Measurements from ENCODE around the gene ATP6V0D1.
"Not testable (repeated sequence)": the region's sequence is repeated elsewhere in the genome, so short reads cannot be mapped to it uniquely, and the experiment has no call there.

Gene ATP6V0D1

DNA sequence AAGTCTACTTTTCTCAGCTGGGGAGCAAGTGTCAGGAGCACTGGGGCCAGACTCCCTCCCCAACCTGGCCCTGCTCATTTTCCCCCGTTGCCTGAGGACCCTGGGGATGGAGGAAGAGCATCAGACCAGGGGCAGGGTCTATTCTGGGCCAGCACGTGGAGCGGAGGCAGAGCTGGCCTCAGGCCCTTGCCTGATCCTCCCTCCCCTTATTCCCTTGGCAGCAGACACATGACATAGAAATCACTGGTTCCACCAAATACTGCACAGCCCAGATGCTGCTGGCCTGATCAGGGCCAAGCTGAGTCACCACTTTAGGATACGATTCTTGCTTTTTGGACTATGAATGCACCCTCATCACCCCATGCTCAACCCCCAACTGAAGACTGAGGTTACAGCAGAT lies 18.1 kb upstream of the ATP6V0D1 start:
- DNase-seq, result no peak

DNA sequence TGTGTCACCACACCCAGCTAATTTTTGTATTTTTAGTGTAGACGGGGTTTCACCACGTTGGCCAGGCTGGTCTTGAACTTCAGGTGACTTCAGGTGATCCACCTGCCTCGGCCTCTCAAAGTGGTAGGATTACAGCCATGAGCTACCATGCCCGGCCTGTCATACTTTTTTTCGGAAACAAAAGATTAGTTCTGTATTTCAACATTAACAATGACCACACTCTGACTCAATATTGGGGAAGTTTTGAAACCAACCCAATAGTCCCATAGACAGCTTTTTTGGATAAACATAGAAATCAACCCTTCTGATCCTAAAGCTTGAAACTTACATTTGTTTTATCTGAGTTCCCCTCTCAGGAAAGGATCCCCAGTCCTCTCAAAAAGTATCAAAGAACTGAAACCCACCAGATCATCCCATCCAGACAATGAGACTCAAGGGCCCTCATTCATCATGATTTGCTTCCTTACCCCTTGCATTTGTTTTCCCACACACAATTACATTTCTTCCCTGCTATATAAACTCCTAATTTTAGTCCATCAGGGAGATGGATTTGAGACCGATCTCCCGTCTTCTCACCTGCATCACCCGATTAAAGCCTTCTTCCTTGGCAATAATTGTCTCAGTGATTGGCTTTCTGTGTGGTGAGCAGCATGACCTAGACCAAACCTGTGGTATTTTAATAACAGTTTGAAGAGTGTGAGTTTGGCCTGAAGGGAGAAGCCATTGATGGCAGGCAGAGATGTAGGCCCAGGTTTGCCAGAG lies 9.6 kb upstream of the ATP6V0D1 start:
- DNase-seq, result no peak

DNA sequence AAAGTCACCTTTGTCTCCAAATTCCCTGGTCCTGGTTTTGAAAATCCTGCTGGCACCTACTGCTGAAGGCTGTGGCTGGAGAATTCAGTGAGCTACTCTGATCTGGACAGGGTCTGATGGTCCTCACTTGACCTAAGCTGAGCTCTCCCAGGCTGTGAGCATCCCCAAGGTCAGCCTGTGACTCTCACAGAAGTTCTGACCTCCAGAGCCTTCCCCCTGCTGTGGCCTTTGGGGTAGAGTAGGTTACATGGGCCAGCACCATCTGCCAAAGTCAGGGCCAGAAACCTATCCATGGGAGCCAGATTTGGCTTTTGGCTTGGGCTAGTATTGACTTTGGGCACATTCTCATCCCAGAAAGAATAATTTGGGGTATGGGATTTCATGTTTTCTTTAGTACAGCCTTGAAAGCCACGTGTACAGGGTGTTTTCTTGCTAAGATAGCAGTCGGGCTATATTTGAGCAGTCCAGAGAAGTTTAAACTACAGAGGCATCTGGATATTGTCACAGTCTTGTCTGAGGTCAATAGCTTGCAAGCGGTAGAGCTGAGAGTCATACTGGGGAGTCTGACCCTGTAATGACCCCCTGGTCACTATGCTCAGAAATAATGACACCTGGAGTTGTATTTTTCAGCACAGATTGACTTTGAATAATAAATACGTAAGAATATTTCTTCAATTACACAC lies 8.6 kb upstream of the ATP6V0D1 start:
- DNase-seq, result no peak

DNA sequence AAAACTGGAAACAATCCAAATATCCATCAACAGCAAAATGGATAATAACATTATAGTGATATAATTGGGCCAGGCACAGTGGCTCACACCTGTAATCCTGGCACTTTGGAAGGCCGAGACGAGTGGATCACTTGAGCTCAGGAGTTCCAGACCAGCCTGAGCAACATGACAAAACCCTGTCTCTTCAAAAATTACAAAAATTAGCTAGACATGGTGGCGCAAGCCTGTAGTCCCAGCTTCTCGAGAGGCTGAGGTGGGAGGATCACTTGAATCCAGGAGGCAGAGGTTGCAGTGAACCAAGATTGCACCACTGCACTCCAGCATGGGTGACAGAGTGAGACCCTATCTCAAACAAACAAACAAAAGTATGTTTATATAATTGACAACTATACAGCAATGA lies 6.6 kb upstream of the ATP6V0D1 start:
- not testable (repeated sequence) for DNase-seq

DNA sequence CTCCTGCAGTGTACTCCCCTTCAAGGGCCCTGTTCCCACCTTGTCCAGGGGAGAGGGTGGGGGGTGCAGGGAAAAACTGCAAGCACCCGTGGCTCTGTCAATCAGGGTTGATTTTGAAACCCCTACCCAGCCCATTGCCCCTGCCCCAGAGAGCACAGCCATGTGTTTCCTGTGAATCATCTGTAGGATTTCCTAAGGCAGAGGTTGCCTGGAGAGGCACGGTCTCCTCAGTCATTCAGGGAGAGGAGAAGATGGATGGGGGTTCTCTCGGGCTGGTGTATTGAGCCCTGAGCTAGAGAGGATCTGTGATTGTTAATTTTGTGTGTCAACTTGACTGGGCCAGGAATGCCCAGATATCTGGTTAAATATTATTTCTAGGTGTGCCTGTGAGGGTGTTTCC lies 5.8 kb upstream of the ATP6V0D1 start:
- no peak for DNase-seq

DNA sequence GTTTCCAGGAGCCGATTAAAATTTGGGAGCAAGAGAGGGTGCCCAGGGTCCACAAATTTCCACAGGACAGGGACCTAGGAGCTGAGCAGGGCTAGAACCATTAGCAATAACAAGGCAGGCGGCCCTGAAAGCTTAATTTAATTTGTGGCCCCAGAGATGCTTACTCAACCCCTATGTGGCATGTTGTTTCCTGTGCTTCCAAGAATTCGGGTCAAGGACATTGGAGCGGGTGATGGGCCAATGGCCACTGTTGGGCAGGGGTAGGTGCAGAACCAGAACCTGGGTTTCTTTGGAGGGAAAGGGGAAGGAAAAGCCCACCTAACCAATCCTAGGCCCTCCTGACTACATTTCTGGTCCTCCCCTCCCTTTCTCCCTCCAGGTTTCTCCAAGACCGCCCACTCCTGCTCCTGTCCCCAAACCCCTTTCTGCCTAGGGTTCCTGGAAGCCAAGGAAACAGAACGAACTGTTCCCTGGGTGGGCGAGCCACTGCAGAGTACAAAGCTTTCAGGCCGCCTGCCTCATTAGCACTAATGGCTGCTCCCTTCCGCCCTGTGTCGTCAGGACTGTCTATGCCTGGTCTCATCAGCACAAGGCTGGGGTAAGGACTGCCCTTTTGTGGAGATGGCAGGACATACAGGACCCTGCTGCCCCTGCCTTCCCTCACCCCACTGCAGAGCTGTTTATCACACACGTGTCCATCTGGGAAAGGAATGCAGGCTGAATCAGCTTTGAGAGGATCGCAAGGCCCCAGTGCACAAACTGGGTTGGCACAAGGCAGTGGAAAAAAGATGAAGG lies 3.0 kb upstream of the ATP6V0D1 start:
- no peak for DNase-seq

DNA sequence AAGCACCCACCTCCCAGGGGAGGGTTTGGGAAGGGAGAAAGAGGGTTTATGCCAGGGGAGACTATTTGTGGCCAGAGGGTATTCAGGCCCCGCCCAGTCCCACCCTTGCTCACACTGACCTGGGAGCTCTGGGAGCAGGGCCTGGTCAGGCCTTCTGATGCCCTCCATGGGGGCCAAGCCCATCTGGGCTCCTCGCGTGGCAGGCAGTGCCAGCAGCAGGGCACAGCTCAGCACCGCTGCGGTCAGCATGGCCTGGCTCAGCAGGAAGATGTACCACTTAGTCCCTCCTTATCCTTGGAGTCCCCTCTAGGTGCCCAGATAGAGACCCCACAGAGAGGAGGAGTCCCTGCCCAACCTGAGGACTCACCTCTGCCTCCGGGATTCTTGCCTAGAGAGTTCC lies 2.2 kb upstream of the ATP6V0D1 start, which contains the start of gene AGRP:
Gene AGRP, minus strand, starts transcription at position 398 of the 400 bp plus-strand sequence. Its CDS starts 149 bp downstream, at position 249.
- no peak for DNase-seq

DNA sequence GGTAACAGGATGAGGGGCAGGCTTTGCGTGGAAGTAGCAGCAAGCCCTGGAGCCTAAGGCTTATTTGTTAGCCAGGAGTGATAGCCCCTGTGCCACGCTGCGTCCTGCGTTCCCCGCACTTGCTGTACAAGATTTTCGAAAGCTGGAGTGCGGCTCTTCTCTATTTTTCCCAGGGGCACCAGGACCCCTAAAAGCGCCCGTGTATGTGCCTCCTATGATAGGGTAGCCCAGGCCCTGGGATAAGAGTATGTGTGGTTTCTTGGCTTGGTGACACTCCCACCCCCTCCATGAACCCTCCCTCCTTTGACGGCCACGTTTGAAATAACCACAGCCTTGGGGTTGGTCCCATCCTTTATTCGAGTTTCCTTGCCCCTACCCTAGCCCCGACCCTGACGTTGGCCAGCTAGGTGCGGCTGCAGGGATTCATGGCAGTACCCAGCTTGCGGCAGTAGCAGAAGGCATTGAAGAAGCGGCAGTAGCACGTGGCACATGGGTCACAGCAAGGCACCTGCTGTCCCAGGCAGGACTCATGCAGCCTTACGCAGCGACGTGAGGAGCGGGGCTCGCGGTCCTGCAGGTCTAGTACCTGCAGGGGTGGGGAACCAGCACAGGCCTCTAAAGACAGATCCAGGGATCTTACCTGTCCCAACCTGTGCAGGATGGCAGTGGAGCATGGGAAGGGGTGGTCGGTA lies 1.4 kb upstream of the ATP6V0D1 start:
- DNase-seq, result no peak

DNA sequence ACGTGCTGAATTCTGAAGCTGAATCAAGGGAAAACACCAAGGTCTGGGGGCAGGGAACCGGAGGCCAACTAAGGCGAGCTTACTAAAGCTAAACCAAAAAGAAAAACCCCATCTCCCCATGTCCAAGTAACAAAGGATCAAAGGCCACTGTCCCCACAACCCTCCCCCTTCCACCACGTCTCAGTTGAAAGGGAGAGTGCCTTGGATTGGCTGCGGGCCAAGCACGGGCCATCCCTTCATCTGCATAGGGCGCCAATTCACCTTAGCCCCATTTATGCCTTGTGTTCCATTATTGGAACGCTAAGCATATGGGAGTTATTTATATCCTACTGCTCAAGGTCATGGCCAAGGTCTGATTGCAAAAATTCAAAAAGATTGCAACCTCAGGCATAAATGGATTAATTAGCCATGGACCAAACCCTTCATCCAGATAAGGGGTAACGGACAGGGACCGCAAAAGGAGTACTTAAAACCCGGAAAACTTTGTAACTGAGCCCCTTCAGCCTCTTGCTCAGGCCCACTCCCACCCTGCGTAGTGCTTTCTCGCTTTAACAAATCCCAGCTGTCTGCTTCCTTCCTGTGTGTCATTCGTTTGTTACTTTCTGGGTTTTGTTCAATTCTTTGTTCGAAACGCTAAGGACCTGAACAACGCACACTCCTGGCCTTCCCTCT lies 740 bp upstream of the ATP6V0D1 start:
- no peak for DNase-seq

DNA sequence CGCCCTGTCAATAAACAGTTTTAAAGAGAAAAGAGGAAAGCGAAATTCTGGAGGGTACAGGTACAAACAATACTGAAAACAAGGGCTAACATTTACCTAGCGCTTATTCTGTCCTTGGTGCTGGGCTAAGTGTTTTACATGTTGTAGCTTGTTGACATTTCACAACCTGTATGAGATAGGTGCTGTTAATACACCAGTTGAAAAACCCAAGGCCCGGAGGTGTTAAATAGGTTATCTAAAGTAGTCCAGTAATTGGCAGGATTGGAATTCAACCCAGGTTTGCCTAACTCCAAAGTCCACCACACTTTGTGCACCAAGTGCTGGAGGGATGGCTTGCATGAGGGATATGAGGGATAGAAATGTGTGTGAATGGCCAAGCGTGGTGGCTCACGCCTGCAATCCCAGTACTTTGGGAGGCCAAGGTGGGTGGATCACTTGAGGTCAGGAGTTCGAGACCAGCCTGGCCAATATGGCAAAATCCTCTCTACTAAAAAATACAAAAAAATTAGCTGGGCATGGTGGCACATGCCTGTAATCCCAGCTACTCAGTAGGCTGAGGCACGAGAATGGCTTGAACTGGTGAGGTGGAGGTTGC lies 2.9 kb downstream of the ATP6V0D1 start:
- DNase-seq, result no peak

DNA sequence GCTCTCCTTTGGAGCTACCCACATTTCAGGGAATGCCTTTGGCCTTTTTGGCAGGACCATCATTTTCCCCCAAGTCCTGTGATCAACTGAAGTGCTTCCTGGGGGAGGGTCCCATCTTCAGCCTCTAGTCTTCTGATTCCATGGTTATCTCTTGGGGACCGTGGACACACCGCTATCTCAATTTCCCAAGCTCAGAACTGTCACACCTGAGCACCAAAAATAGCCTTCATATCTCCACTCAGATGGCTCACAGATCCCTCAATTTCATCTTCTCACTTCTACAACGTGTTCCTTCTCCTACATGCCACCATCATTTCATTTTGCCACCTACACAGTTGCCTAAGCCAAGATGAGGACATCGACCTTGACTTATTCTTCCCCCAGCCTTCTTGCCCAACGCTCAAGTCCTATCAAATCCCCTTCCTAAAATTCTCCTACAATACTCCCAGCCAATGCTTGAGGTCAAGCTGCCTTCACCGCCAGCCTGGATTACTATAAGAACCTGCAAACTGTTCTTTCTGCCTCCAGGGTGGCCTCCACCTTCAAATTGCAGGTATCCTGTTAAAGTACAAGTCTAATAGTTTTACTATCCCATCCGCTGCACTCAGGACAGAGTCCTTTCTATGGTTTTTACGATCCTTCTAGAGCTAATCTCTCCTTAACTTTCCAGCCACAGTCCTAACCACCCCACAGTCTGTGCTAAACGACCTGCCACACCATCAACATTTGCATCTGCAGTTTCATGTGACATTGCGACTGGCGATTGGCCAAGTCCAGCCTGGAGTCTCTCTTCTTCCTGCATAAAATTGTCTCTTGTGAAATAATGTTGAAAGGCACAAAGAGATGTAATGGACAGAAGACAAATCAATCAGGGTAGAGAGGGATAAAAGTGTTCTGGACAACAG lies 6.2 kb downstream of the ATP6V0D1 start:
- DNase-seq, result no peak

DNA sequence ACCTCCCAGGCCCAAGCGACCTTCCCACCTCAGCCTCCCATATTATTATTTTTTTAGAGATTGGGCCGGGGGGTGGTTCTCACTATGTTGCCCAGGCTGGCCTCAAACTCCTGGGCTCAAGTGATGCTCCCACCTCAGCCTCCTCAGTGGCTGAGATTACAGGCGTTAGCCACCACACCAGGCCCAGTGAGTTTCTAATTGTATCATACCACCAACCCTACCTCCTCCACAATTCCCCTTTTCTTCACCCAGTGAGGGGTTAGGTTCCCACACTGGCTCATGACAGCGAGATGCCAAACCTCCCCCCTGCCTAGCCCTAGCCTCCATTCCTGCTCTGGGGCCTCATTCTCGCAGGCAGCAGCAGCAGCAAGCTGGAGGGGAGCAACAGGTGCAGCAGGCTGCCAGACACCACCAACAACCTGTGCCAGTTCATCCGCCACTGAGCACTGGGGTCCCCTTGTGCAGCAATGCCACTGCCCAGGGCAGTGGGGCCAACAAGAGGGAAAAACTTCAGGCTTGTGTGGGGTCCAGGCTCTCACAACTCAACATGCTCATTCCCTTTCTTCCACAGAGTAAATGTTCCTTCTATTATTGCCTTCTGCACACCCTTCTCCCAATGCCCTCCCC lies 9.1 kb downstream of the ATP6V0D1 start:
- no peak for DNase-seq

DNA sequence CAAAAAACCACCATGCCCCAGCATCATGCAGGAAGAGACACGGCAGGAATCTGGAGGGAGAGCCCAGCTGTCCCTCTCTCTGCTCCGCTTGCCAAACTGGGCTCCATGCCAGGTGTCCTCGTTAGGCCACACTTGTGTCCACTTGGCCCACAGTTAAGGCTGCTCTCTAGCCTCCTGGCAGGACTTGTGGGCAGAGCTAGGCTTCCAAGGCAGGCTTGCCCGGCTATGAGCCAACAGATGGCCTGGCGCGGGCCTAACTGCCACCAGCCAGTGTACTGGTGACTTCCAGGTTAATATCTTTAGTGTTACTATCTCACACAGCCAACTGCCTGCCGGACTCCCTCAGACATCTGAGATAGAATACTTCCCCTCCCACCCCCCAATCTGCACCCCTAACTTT lies 10.6 kb downstream of the ATP6V0D1 start:
- peak; percentile 21 for DNase-seq

DNA sequence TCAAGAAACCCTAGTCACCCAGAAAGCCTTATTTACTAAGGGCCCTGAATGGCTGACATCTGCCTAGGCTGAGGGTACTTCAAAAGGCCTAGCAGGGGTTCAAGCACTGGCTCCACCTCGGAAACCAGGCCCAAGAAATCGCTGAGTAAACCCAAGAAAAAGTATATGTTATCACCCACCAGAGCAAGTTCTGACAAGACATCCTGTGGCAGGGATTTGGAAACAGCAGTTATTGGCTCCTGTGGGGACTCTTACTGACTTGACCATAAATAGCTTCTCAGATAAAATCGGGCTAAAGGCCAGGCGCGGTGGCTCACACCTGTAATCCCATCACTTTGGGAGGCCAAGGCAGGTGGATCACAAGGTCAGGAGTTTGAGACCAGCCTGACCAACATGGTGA lies 12.2 kb downstream of the ATP6V0D1 start:
- DNase-seq, result no peak

DNA sequence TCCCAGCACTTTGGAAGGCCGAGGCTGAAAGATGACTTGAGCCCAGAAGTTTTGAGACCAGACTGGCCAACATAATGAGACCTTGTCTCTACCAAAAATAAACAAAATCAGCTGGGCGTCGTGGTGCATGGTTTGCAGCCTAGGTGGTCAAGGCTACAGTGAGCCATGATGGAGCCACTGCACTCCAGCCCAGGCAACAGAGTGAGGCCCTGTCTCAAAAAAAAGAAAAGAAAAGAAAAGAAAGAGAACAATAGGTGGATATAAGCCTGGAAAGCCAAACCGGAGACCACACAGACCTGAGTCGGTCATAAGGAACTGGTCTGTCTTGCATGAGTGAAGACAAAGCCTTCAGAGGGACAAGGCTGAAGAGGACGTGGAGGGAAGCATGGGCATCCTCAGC lies 14.4 kb downstream of the ATP6V0D1 start:
- no peak for DNase-seq

DNA sequence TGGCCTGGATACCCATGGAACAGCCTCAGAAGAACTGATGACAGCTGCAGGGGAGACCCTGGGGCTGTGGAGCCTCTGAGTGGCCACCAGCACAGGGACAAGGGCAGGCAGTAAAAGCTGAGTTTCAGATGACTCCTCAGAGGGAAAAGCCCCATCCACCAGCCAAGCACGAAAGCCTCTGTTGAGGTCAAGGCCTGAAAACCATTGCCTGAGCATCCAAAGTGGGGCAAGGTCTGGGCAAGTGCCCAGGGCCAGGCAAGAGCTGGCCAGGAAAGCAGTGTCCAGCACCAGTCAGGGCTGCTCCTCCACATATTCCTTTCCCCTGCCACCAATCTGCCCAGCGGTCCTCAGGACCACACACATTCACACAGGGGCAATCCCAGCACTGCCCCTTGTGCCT lies 16.4 kb downstream of the ATP6V0D1 start:
- DNase-seq, result no peak

DNA sequence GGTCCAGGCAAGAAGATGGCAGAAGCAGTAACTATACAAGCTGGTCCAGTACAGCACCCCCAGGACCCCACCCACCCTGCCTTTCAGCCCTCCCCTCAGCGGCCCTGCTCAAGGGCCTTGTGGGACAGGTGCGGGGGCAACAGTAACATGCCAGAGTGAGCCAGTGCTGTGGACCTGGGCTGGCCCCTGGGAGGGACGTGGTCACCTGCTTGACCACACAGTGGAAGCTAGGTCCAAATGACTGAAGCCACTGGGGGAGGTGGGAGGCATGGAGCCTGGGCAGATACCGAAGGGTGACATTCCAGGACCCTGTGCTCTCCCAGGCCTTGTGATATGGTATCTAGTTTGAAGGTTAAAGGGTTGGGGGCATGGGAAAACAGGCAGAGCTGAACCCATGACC lies 17.3 kb downstream of the ATP6V0D1 start:
- DNase-seq, result no peak

DNA sequence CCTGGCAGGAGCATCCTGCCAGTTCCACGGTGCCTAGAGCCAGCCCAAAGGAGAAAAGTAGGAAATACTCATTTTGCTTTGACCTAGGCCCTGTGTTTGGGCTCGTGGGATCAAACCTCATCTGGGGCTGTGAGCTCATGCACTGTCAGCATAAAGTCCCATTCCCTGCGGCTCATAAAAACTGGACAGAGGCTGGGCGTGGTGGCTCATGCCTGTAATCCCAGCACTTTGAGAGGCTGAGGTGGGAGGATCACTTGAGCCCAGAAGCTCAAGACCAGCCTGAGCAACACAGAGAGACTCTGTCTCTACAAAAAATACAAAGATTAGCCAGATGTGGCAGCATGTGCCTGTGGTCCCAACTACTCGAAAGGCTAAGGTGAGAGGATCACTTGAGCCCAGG lies 17.9 kb downstream of the ATP6V0D1 start:
- no peak for DNase-seq

DNA sequence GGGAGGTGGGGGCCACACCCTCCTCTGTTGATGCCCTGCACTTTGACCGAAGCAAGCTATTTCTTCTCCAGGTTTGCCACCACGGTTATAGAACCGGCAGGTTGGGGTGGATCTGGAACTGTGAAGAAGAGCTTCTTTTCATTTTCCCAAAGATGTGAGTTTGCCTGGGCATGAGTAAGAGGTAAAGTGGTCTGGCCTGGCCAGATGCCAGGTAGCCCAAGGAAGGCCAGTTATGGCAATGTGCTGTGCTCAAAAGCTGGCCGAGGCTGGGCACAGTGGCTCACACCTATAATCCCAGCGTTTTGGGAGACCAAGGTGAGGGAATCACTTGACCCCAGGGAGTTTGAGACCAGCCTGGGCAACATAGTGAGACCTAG lies 18.7 kb downstream of the ATP6V0D1 start:
- DNase-seq, result no peak

DNA sequence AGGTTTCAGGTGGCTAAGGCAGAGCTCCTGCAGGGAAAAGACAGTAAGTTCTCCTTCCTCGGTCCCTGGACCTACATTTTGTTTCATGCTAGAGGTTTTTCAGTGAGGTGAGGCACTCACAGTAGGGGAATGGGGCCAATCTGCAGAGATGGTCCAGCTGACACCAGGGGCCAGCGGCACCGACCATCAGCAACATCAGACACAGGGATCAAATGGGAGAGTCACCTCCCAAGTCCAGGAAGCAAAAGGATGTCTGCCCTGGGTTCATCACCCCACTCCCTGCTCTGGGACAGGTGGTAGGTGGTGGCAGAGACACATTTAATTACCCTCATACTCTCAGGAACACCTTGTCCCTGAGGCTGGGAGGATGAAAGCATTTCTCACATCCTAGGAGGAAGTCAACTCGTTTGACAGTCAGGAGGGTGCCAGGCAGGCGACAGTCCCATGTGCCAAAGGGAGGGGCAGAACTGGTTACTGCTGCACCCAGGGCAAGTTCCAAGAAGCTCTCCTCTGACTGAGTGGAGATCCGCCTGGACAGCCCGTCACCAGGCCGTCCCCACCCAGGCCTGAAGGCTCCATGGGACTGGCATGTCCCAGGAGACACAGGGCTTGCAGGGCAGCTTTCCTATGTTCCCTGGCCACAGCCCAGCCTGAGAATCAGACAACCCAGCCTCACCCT lies 19.2 kb downstream of the ATP6V0D1 start:
- DNase-seq, result no peak

Data from DMS 273 treated with DMSO at 0.1 percent for 48 hours (cell line).